Progenitor cell of endocrine pancreas (in vitro differentiated cells): ENCODE results near the gene TMA7. TPM values are rescaled to one million over a fixed set of nuclear protein-coding genes. Genes with fewer than 3 reads are reported as not detected.

Source experiments
- DNase-seq: peaks from one replicate; pipeline ENCODE4 v3.0.0; 2021; ENCODE audit warnings: low spot score; ENCODE audit not compliant: unreplicated experiment
- H3K27ac Mint-ChIP-seq: 2 replicates; pipeline ENCODE4 v1.8.0; 2021; ENCODE audit warnings: mild to moderate bottlenecking, moderate library complexity, mixed read lengths
- H3K27me3 Mint-ChIP-seq: 2 replicates; pipeline ENCODE4 v1.8.0; 2021; ENCODE audit warnings: mixed read lengths
- H3K36me3 Mint-ChIP-seq: 2 replicates; pipeline ENCODE4 v1.8.0; 2022; ENCODE audit warnings: mixed read lengths; ENCODE audit not compliant: insufficient read depth
- H3K4me1 Mint-ChIP-seq: 2 replicates; pipeline ENCODE4 v1.8.0; 2021; ENCODE audit warnings: low read depth, mixed read lengths
- H3K4me3 Mint-ChIP-seq: 2 replicates; pipeline ENCODE4 v1.8.0; 2021; ENCODE audit warnings: low read depth, mild to moderate bottlenecking, moderate library complexity, mixed read lengths
- H3K9me3 Mint-ChIP-seq: 2 replicates; pipeline ENCODE4 v1.8.0; 2021; ENCODE audit warnings: low read depth, mixed read lengths
- CTCF ChIP-seq: fragments of 200-600 bp; sonication (generic); IDR thresholded peaks from one replicate; pipeline ENCODE4 v1.5.0; 2021; ENCODE audit warnings: antibody characterized with exemption, mild to moderate bottlenecking; ENCODE audit not compliant: unreplicated experiment
- total RNA-seq: library from RNA; stranded (reverse); gene quantifications from 2 replicates; pipeline ENCODE4 v1.2.1, GENCODE V29; 2021

Gene TMA7
- total RNA-seq, 1 donor from 2014 or later: 253 TPM

GRCh38 chr3:48440590-48440958 is 517 bp downstream of the TMA7 start:
- Mint-ChIP-seq H3K27me3 (no peaks in the 10 kb centered on the region), H3K9me3 (no peaks in the 10 kb centered on the region), H3K36me3 (peaks cover 1% of the 10 kb centered on the region), H3K4me3 (peak overlapping the region; percentile 93), H3K27ac (peak overlapping the region; percentile 95), H3K4me1 (peaks cover 14% of the 10 kb centered on the region)
- TF ChIP-seq CTCF: no peak
- DNase-seq: no peak

- Mint-ChIP-seq H3K36me3 (peaks cover 1% of the 10 kb centered on the region), H3K27ac (peak overlapping the region; percentile 80), H3K4me3 (peak overlapping the region; percentile 93), H3K9me3 (no peaks in the 10 kb centered on the region), H3K27me3 (no peaks in the 10 kb centered on the region), H3K4me1 (peaks cover 24% of the 10 kb centered on the region)
- TF ChIP-seq CTCF: no peak
- DNase-seq: no peak
Observed at GRCh38 chr3:48441940-48442339, 1.9 kb downstream of the TMA7 start.

- H3K9me3 Mint-ChIP-seq: no peaks in the 10 kb centered on the region
- peaks cover 29% of the 10 kb centered on the region for H3K4me1 Mint-ChIP-seq
- DNase-seq: no peak
- peak overlapping the region; percentile 83 for H3K4me3 Mint-ChIP-seq
- no peak for TF ChIP-seq CTCF
- peak overlapping the region; percentile 47 for H3K27ac Mint-ChIP-seq
- peaks cover 1% of the 10 kb centered on the region for H3K36me3 Mint-ChIP-seq
- H3K27me3 Mint-ChIP-seq: no peaks in the 10 kb centered on the region
Observed at GRCh38 chr3:48445277-48445882, 5.3 kb downstream of the TMA7 start.

- Mint-ChIP-seq H3K27ac (peak overlapping the region; percentile 88), H3K4me3 (peak overlapping the region; percentile 83), H3K4me1 (peaks cover 29% of the 10 kb centered on the region), H3K36me3 (peaks cover 1% of the 10 kb centered on the region), H3K27me3 (no peaks in the 10 kb centered on the region), H3K9me3 (no peaks in the 10 kb centered on the region)
- no peak for TF ChIP-seq CTCF
- DNase-seq: no peak
Observed at GRCh38 chr3:48446043-48446424, 6.0 kb downstream of the TMA7 start.

- Mint-ChIP-seq H3K9me3 (no peaks in the 10 kb centered on the region), H3K4me1 (peaks cover 26% of the 10 kb centered on the region), H3K4me3 (peak within 1 kb of the TSS; percentile 83), H3K27ac (peak within 1 kb of the TSS; percentile 92), H3K27me3 (no peaks in the 10 kb centered on the region), H3K36me3 (peaks cover 3% of the 10 kb centered on the region)
- no peak for TF ChIP-seq CTCF
- peak; percentile 86 for DNase-seq
Observed at GRCh38 chr3:48446425-48447193, 6.6 kb downstream of the TMA7 start, which contains the start of gene ATRIP. Gene ATRIP, plus strand, starts transcription at chr3:48446737. Its CDS starts 109 bp downstream, at chr3:48446846.
